Thyroid gland (tissue), 4 donors: ENCODE data around the gene KRT75.

Experiments used
- POLR2A ChIP-seq, 2 donors: fragments of 450-650 bp; IDR thresholded peaks; one replicate each; pipeline ENCODE4 v1.6.1; 2017; ENCODE audit warnings: antibody characterized with exemption in 2 of 2, mild to moderate bottlenecking in 2 of 2, moderate library complexity in 1 of 2
- TF ChIP-seq, protein P1 (sequence below), 6 experiments: fragments of 200-600 bp in 3 of 6; fragments of 450-650 bp in 3 of 6; sonication (generic) in 3 of 6; IDR thresholded peaks; one replicate each; pipeline ENCODE4 v1.5.1; 2016 to 2019; ENCODE audit warnings: antibody characterized with exemption in 6 of 6, mild to moderate bottlenecking in 2 of 6, inconsistent platforms in 1 of 6, moderate library complexity in 1 of 6

DNA sequence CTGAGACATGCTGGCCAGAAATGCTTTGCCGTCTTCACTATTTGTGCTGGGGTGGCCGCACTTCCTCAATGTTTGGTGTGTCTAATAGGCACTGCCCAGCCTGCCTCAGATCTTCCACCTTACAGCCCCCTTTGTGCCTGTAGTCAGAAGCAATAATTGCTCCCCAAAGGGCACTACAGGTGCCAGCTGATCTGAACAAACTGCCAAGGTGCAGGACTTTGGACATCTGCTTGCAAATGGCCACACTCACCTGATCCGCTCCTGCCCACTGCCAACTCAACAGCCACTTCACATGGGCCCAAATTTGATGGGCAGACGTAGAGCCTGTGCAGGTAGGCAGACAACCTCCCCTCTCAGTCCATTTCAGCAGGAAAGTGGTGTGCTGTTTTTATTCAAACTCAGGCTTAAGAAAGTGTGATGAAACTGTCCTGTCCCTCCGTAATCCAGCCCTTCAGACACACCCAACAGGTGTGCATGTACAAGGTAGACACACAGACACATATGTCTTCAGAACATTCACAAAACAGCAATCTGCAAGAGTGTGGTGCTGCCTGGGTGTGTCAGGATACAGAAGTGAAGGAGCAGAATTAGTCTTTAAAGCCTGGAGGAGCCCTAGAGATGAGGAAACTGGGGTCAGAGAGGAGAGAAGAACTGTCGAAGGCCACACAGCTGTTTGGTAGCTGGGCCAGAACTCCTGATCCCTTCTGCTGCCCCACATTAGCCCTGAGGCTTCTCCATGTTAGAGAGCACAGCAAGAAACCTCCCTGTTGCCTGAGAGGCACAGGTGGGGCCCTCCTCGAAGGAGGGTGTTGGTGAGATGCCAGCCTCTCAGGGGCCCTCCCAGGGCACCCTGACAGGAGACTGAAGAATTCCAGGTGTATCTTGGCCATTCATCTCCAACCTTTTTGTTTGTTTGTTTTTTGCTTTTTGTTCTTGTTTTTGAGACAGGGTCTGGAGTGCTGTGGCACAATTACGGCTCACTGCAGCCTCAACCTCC is 4.4 kb upstream of the KRT75 start:
- TF ChIP-seq, protein P1, sequence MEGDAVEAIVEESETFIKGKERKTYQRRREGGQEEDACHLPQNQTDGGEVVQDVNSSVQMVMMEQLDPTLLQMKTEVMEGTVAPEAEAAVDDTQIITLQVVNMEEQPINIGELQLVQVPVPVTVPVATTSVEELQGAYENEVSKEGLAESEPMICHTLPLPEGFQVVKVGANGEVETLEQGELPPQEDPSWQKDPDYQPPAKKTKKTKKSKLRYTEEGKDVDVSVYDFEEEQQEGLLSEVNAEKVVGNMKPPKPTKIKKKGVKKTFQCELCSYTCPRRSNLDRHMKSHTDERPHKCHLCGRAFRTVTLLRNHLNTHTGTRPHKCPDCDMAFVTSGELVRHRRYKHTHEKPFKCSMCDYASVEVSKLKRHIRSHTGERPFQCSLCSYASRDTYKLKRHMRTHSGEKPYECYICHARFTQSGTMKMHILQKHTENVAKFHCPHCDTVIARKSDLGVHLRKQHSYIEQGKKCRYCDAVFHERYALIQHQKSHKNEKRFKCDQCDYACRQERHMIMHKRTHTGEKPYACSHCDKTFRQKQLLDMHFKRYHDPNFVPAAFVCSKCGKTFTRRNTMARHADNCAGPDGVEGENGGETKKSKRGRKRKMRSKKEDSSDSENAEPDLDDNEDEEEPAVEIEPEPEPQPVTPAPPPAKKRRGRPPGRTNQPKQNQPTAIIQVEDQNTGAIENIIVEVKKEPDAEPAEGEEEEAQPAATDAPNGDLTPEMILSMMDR (IDR thresholded peaks at IDR 0.05): no peak
- no peak for TF ChIP-seq POLR2A (IDR thresholded peaks at IDR 0.05)
